GM18526 (cell line): ENCODE measurements around the gene SH2D6.

Experiments
- POLR2A ChIP-seq: IDR thresholded peaks from 3 replicates; pipeline ENCODE4 v1.6.1; 2011; ENCODE audit not compliant: insufficient read length; ENCODE audit errors: extremely low read depth

Gene SH2D6

GRCh38 chr2:85418132-85419008 is at the start of gene SH2D6:
Gene SH2D6, plus strand, starts transcription at chr2:85418714. Its CDS starts 10,752 bp downstream, at chr2:85429466.
- peak; percentile 52 for TF ChIP-seq POLR2A

GRCh38 chr2:85368921-85369320 is 49.6 kb upstream of the SH2D6 start:
- TF ChIP-seq POLR2A, result no peak

- TF ChIP-seq POLR2A, result no peak
Measured at GRCh38 chr2:85369500-85369899, 49.0 kb upstream of the SH2D6 start.

- no peak for TF ChIP-seq POLR2A
Measured at GRCh38 chr2:85371045-85371444, 47.5 kb upstream of the SH2D6 start.

GRCh38 chr2:85376291-85377065 is 42.0 kb upstream of the SH2D6 start:
- TF ChIP-seq POLR2A, result no peak

- TF ChIP-seq POLR2A, result no peak
Measured at GRCh38 chr2:85377083-85377482, 41.4 kb upstream of the SH2D6 start.

GRCh38 chr2:85378257-85378656 is 40.3 kb upstream of the SH2D6 start:
- TF ChIP-seq POLR2A, result no peak

- no peak for TF ChIP-seq POLR2A
Measured at GRCh38 chr2:85380048-85380447, 38.5 kb upstream of the SH2D6 start.

- no peak for TF ChIP-seq POLR2A
Measured at GRCh38 chr2:85383850-85384249, 34.7 kb upstream of the SH2D6 start.

GRCh38 chr2:85385746-85386145 is 32.8 kb upstream of the SH2D6 start:
- TF ChIP-seq POLR2A, result no peak

- TF ChIP-seq POLR2A, result no peak
Measured at GRCh38 chr2:85387754-85388153, 30.8 kb upstream of the SH2D6 start.

GRCh38 chr2:85388878-85389538 is 29.5 kb upstream of the SH2D6 start:
- TF ChIP-seq POLR2A, result no peak

- no peak for TF ChIP-seq POLR2A
Measured at GRCh38 chr2:85390941-85391669, 27.4 kb upstream of the SH2D6 start.

- TF ChIP-seq POLR2A, result no peak
Measured at GRCh38 chr2:85393836-85394235, 24.7 kb upstream of the SH2D6 start.

GRCh38 chr2:85394261-85394681 is 24.2 kb upstream of the SH2D6 start:
- TF ChIP-seq POLR2A, result no peak

- TF ChIP-seq POLR2A, result no peak
Measured at GRCh38 chr2:85394976-85395375, 23.5 kb upstream of the SH2D6 start.
